Fibroblast of mammary gland (primary cell): ENCODE measurements around the gene CDC42EP4.

Experiments used
- DNase-seq: peaks from one replicate; pipeline ENCODE4 v3.0.0-alpha.2; 2010; ENCODE audit warnings: low read depth
- H3K4me3 ChIP-seq: 2 replicates; pipeline ENCODE4 v1.5.1; 2011; ENCODE audit warnings: low read depth, mild to moderate bottlenecking, low read length, moderate library complexity; ENCODE audit not compliant: control insufficient read depth
- CTCF ChIP-seq: conservative IDR thresholded peaks from 2 replicates; pipeline ENCODE4 v1.5.1; 2011; ENCODE audit warnings: low read depth, low read length, inconsistent platforms; ENCODE audit not compliant: control insufficient read depth, insufficient read depth

The CDC42EP4 gene

GRCh38 chr17:73285916-73286862, 25.6 kb downstream of the CDC42EP4 start:
- DNase-seq = no peak
- no peak for TF ChIP-seq CTCF
- no peak overlapping the region for H3K4me3 ChIP-seq

GRCh38 chr17:73285603-73285908, 26.2 kb downstream of the CDC42EP4 start:
- DNase-seq = no peak
- no peak for TF ChIP-seq CTCF
- H3K4me3 ChIP-seq = no peak overlapping the region

GRCh38 chr17:73284906-73285602, 26.7 kb downstream of the CDC42EP4 start:
- no peak for DNase-seq
- H3K4me3 ChIP-seq = no peak overlapping the region
- no peak for TF ChIP-seq CTCF

- H3K4me3 ChIP-seq = no peak overlapping the region
- TF ChIP-seq CTCF = no peak
- no peak for DNase-seq
These were observed 27.4 kb downstream of the CDC42EP4 start for GRCh38 chr17:73284354-73284753.

- TF ChIP-seq CTCF = no peak
- H3K4me3 ChIP-seq = no peak overlapping the region
- DNase-seq = no peak
These were observed 27.9 kb downstream of the CDC42EP4 start for GRCh38 chr17:73283841-73284282.

- no peak for DNase-seq
- TF ChIP-seq CTCF = no peak
- H3K4me3 ChIP-seq = no peak overlapping the region
These were observed 28.6 kb downstream of the CDC42EP4 start for GRCh38 chr17:73283250-73283649.
